HEK293 (cell line): ENCODE data around the gene KIAA1671.

Source experiments
- CTCF ChIA-PET: fragments of 350-600 bp; formaldehyde crosslinking; extraction: SDS; loops from one replicate; lab custom pipeline; 2021; ENCODE audit warnings: antibody characterized with exemption; lab: Yijun Ruan, JAX
- POLR2A ChIA-PET: fragments of 300-600 bp; formaldehyde crosslinking; extraction: SDS; loops from one replicate; lab custom pipeline; 2020; ENCODE audit warnings: antibody characterized with exemption, inconsistent platforms; lab: Yijun Ruan, JAX
- H3K27ac ChIP-seq: fragments of 200-500 bp; sonication (Bioruptor generic); 2 replicates; pipeline ENCODE4 v1.5.1; 2014; ENCODE audit warnings: low read depth, low read length, control low read depth, inconsistent platforms; ENCODE audit errors: extremely low read depth
- H3K36me3 ChIP-seq, 2 experiments: fragments of 200-500 bp in 1 of 2; sonication (Bioruptor generic) in 1 of 2; 1 replicate in 1 of 2; 2 replicates in 1 of 2; pipeline ENCODE4 v1.5.1; 2014 to 2017; ENCODE audit warnings: inconsistent platforms in 2 of 2, low read length in 2 of 2; ENCODE audit not compliant: control insufficient read depth in 2 of 2, insufficient read depth in 1 of 2
- H3K4me1 ChIP-seq: fragments of 200-500 bp; sonication (Bioruptor generic); 2 replicates; pipeline ENCODE4 v1.5.1; 2014; ENCODE audit warnings: mild to moderate bottlenecking, low read length, inconsistent platforms; ENCODE audit not compliant: control insufficient read depth, insufficient read depth
- H3K4me3 ChIP-seq: 2 replicates; pipeline ENCODE4 v1.5.1; 2011; ENCODE audit warnings: low read depth, mild to moderate bottlenecking, control low read depth, low read length, moderate library complexity
- H3K9me3 ChIP-seq: fragments of 200-500 bp; sonication (Bioruptor generic); 2 replicates; pipeline ENCODE4 v1.5.1; 2014; ENCODE audit warnings: low read depth, low read length, inconsistent platforms; ENCODE audit not compliant: control insufficient read depth, insufficient read depth
- BCL6B ChIP-seq: fragments of 450-650 bp; formaldehyde crosslinking; IDR thresholded peaks from 2 replicates; pipeline ENCODE4 v1.5.1; 2017; ENCODE audit warnings: missing biosample characterization, missing genetic modification characterization
- EGR2 ChIP-seq: fragments of 450-650 bp; formaldehyde crosslinking; IDR thresholded peaks from 2 replicates; pipeline ENCODE4 v1.5.1; 2016; ENCODE audit warnings: low read depth, missing biosample characterization, missing genetic modification characterization
- IKZF3 ChIP-seq: fragments of 450-650 bp; IDR thresholded peaks from 2 replicates; pipeline ENCODE4 v1.5.0; 2018; ENCODE audit warnings: missing biosample characterization, mild to moderate bottlenecking, missing genetic modification characterization, moderate library complexity
- TCF7L2 ChIP-seq: IDR thresholded peaks from 2 replicates; pipeline ENCODE4 v1.6.1; 2011; ENCODE audit warnings: low read depth, mild to moderate bottlenecking, inconsistent platforms, low read length, moderate library complexity, borderline replicate concordance
- ZFP37 ChIP-seq: fragments of 450-650 bp; formaldehyde crosslinking; IDR thresholded peaks from 2 replicates; pipeline ENCODE4 v1.5.1; 2016; ENCODE audit warnings: missing biosample characterization, missing genetic modification characterization
- ZNF133 ChIP-seq: fragments of 450-650 bp; formaldehyde crosslinking; IDR thresholded peaks from 2 replicates; pipeline ENCODE4 v1.5.1; 2016; ENCODE audit warnings: missing biosample characterization, missing genetic modification characterization
- ZNF184 ChIP-seq: fragments of 450-650 bp; IDR thresholded peaks from 2 replicates; pipeline ENCODE4 v1.5.1; 2018; ENCODE audit warnings: missing biosample characterization, mild to moderate bottlenecking, missing genetic modification characterization
- ZNF26 ChIP-seq: fragments of 450-650 bp; formaldehyde crosslinking; IDR thresholded peaks from 2 replicates; pipeline ENCODE4 v1.5.1; 2016; ENCODE audit warnings: missing biosample characterization, missing genetic modification characterization
- ZNF280D ChIP-seq: fragments of 450-650 bp; formaldehyde crosslinking; IDR thresholded peaks from 2 replicates; pipeline ENCODE4 v1.5.1; 2016; ENCODE audit warnings: missing biosample characterization, missing genetic modification characterization
- ZNF362 ChIP-seq: fragments of 450-650 bp; formaldehyde crosslinking; IDR thresholded peaks from 2 replicates; pipeline ENCODE4 v1.5.1; 2016; ENCODE audit warnings: missing biosample characterization, missing genetic modification characterization
- ZNF488 ChIP-seq: fragments of 450-650 bp; formaldehyde crosslinking; IDR thresholded peaks from 2 replicates; pipeline ENCODE4 v1.5.1; 2016; ENCODE audit warnings: missing biosample characterization, missing genetic modification characterization
- ZNF670 ChIP-seq: fragments of 450-650 bp; formaldehyde crosslinking; IDR thresholded peaks from 2 replicates; pipeline ENCODE4 v1.5.1; 2016; ENCODE audit warnings: missing biosample characterization, missing genetic modification characterization, low read depth
- ZNF768 ChIP-seq: fragments of 450-650 bp; formaldehyde crosslinking; IDR thresholded peaks from 2 replicates; pipeline ENCODE4 v1.5.1; 2018; ENCODE audit warnings: missing biosample characterization, mild to moderate bottlenecking, missing genetic modification characterization

Gene KIAA1671

GRCh38 chr22:25174156-25174887, 221.8 kb downstream of the KIAA1671 start:
- H3K27ac ChIP-seq = no peak overlapping the region
- TF ChIP-seq ZNF768 (tag by site-specific recombination) (peak; percentile 53; the same call in 1 of the 2 replicates), TCF7L2 (no peak)

GRCh38 chr22:25174888-25175411, 222.4 kb downstream of the KIAA1671 start:
- Histone ChIP-seq H3K4me3 (no peak overlapping the region), H3K4me1 (no peaks in the 10 kb centered on the region), H3K27ac (no peak overlapping the region), H3K36me3 (peaks cover 0 to 62% of the 10 kb centered on the region in 2 experiments; a peak in 1 of 3 replicates), H3K9me3 (no peaks in the 10 kb centered on the region)
- ChIA-PET CTCF (no interaction called here), POLR2A (no interaction called here)
- TF ChIP-seq ZNF362 (tag by site-specific recombination) = no peak
- TF ChIP-seq EGR2 (tag by site-specific recombination) = peak; percentile 41; the same call in 1 of the 2 replicates

More at GRCh38 chr22:25174156-25174887, 221.8 kb downstream of the KIAA1671 start:
- H3K36me3 ChIP-seq = peaks cover 0 to 56% of the 10 kb centered on the region in 2 experiments; a peak in 1 of 3 replicates
- CTCF ChIA-PET = interaction anchor here (1.2 kb wide), 1 partner anchor 28 kb away, joined by 4 read pairs; no protein-coding TSS in a partner anchor
- no peaks in the 10 kb centered on the region for H3K9me3 ChIP-seq
- POLR2A ChIA-PET = interaction anchor here (0.6 kb wide), 1 partner anchor 154 kb away, joined by 4 read pairs; no protein-coding TSS in a partner anchor
- no peaks in the 10 kb centered on the region for H3K4me1 ChIP-seq
- no peak overlapping the region for H3K4me3 ChIP-seq

- TF ChIP-seq ZNF280D (tag by site-specific recombination) = no peak
- TF ChIP-seq BCL6B (tag by site-specific recombination) = no peak
- no peak for TF ChIP-seq ZFP37
- no peak for TF ChIP-seq ZNF488 (tag by site-specific recombination)
- no peak for TF ChIP-seq ZNF670 (tag by site-specific recombination)
- no peak for TF ChIP-seq ZNF184
- no peak for TF ChIP-seq ZNF26 (tag by site-specific recombination)
- TF ChIP-seq ZNF768 (tag by site-specific recombination) = no peak
- TF ChIP-seq IKZF3 (tag by site-specific recombination) = no peak
- no peak for TF ChIP-seq ZNF133 (tag by site-specific recombination)
- Histone ChIP-seq H3K4me1 (no peaks in the 10 kb centered on the region), H3K27ac (no peak overlapping the region), H3K36me3 (peaks cover 0 to 64% of the 10 kb centered on the region in 2 experiments; a peak in 1 of 3 replicates), H3K9me3 (no peaks in the 10 kb centered on the region), H3K4me3 (no peak overlapping the region)
- CTCF ChIA-PET = interaction anchor here (1.0 to 1.2 kb wide), 3 partner anchors 11 to 95 kb away, joined by 3 read pairs; no protein-coding TSS in a partner anchor
- POLR2A ChIA-PET = no interaction called here
Observed at GRCh38 chr22:25176175-25176574, 223.7 kb downstream of the KIAA1671 start.
